GM10248 (cell line): ENCODE measurements around the gene TPK1.
"Not testable (repeated sequence)": the region's sequence is repeated elsewhere in the genome, so short reads cannot be mapped to it uniquely, and the experiment has no call there.

Experiments used
- CTCF ChIA-PET: fragments of 300-600 bp; sonication (Branson Sonifier 250); formaldehyde crosslinking; extraction: SDS; loops from one replicate; lab custom pipeline; 2021; ENCODE audit warnings: antibody characterized with exemption; lab: Yijun Ruan, JAX
- POLR2A ChIA-PET: fragments of 350-650 bp; sonication (Branson Sonifier 250); formaldehyde crosslinking; extraction: SDS; loops from one replicate; lab custom pipeline; 2020; ENCODE audit warnings: antibody characterized with exemption; lab: Yijun Ruan, JAX
- DNase-seq: peaks from one replicate; pipeline ENCODE4 v3.0.0; 2012; ENCODE audit errors: extremely low spot score
- TF ChIP-seq, protein P1 (sequence below): IDR thresholded peaks from 2 replicates; pipeline ENCODE4 v1.5.1; 2012; ENCODE audit warnings: mild to moderate bottlenecking, low read depth; ENCODE audit errors: extremely low read depth, missing control alignments, control extremely low read depth

TPK1 gene

DNA sequence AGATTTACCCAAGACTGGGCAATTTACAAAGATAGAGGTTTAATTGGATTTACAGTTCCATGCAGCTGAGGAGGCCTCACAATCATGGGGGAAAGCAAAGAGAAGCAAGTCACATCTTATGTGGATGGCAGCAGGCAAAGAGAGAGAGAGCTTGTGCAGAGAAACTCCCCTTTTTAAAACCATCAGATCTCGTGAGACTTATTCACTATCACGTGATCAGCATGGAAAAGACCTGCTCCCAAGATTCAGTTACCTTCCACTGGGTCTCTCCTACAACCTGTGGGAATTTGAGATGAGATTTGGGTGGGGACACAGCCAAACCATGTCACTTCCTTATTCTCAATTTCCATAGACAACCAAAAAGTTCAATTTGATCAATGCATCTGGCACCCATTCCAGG is 407.4 kb downstream of the TPK1 start:
- CTCF ChIA-PET = no interaction called here

DNA sequence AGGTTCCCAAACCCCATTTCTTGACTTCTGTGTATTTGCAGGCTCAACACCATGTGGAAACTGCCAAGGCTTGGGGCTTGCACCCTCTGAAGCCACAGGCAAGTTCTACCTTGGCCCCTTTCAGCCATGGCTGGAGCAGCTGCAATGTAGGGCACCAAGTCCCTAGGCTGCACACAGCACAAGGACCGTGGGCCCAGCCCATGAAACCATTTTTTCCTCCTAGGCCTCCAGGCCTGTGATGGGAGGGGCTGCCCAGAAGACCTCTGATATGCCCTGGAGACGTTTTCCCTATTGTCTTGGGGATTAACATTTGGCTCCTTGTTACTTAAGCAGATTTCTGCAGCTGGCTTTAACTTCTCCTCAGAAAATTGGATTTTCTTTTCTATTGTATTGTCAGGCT is 408.3 kb downstream of the TPK1 start:
- POLR2A ChIA-PET, CTCF ChIA-PET, DNase-seq: not testable (repeated sequence)

More for the DNA sequence above, 407.4 kb downstream of the TPK1 start:
- DNase-seq = no peak
- TF ChIP-seq, protein P1, sequence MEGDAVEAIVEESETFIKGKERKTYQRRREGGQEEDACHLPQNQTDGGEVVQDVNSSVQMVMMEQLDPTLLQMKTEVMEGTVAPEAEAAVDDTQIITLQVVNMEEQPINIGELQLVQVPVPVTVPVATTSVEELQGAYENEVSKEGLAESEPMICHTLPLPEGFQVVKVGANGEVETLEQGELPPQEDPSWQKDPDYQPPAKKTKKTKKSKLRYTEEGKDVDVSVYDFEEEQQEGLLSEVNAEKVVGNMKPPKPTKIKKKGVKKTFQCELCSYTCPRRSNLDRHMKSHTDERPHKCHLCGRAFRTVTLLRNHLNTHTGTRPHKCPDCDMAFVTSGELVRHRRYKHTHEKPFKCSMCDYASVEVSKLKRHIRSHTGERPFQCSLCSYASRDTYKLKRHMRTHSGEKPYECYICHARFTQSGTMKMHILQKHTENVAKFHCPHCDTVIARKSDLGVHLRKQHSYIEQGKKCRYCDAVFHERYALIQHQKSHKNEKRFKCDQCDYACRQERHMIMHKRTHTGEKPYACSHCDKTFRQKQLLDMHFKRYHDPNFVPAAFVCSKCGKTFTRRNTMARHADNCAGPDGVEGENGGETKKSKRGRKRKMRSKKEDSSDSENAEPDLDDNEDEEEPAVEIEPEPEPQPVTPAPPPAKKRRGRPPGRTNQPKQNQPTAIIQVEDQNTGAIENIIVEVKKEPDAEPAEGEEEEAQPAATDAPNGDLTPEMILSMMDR = no peak
- POLR2A ChIA-PET = no interaction called here

DNA sequence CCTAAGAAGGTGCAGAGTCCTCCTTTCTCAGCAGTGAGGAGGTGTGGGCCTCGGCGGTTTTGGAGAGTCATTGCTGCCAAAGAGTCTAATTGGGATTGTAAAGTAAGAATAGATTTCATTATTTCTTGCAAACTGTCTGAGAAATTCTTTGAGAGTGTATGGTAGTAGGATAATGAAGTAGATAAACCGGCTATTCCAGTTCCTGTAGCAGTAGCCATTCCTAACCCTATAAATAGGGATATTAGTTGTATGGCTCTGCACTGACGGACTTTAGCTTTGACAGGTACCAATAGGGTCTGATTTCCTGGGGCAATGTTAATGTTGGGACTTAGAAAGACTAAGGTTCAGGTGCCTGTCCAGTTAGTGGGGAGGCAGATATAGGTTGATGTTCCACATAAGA is 416.9 kb downstream of the TPK1 start:
- CTCF ChIA-PET, DNase-seq: not testable (repeated sequence)

DNA sequence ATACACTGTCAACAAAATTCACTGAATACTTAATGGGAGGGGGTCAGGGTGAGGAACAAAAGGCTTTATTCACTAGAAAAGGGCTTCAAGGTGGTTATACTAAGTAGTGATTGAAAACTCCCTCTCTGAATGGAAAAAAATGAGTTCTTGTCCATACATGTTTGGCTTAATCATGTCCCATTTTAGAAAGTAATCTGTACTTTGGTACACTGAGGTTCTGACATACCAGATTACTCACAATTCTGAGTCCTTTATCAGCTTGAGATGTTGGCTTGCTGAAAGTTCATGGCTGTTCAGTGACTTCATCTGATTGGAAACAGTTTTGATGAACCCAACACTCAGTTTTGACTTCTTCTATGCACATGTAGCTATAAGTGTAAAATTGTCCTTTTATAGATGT is 419.5 kb downstream of the TPK1 start:
- CTCF ChIA-PET = interaction anchor here (2.7 kb wide), 1 partner anchor 24 kb away, joined by 6 read pairs; no protein-coding TSS in a partner anchor
- no peak for DNase-seq
- POLR2A ChIA-PET = no interaction called here
- TF ChIP-seq, protein P1 = no peak

More for the DNA sequence above, 416.9 kb downstream of the TPK1 start:
- POLR2A ChIA-PET = not testable (repeated sequence)

DNA sequence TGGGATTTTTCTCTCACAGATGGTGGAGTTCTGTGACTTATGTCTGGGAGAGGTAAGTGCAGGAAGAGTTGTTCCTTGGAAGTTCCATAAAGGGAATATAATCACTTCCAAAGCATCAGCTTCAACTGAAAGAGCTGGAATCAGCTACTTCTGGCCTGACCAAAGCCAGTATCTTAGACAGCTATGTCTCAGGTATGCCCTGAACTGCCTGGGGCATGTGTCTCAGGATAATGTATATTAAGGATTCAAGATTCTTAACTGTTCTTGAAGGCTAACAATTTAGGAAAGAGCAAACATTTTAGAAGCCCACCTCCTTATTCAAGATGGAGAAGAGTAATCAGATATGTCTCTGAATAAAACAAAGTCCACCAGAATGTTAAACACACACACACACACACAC is 420.0 kb downstream of the TPK1 start:
- CTCF ChIA-PET = interaction anchor here (2.7 kb wide), 1 partner anchor 24 kb away, joined by 6 read pairs; no protein-coding TSS in a partner anchor
- TF ChIP-seq, protein P1 = no peak
- POLR2A ChIA-PET = no interaction called here
- DNase-seq = no peak

DNA sequence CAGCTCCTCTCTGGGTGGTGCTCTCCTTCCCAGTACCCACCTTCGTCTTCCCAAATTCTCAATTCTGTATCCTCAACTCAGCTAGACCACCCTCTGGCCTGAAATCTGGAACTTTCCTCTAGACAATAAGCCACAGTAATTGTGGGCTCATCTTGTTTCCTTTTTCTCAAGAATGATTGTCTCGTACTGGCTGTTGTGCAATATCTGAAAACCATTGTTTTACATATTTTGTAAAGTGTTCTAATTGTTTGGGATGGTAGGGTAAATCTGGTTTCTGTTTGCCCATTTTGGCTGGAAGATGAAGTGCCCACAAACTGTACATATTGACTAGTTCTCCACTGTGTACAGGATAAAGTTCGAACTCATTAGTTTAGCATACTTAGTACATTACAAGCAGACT is 421.0 kb downstream of the TPK1 start:
- TF ChIP-seq, protein P1 = no peak
- POLR2A ChIA-PET = no interaction called here
- DNase-seq = no peak
- CTCF ChIA-PET = no interaction called here

DNA sequence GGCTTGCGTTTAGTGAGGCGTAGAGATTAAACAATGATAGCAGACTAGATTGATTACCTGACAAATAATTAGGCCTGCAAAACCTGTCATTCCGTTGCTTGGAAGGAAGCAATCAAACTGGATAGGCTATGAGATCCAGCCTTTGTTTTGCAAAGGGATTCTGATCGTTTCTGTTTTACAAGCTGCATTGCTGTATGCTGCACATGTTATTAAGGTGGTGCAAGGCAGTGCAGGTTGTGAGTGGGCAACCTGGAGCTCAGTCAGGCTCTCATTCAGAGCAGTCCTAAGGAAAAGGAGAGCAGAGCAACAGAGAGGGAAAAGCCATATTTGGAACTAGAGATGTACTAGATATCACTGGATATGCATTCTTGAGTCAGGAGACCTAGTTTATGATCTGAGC is 425.4 kb downstream of the TPK1 start:
- TF ChIP-seq, protein P1 = no peak
- CTCF ChIA-PET = interaction anchor here (1.0 to 1.2 kb wide), 2 partner anchors 17 to 18 kb away, joined by 4 to 6 read pairs; no protein-coding TSS in a partner anchor
- no peak for DNase-seq
- POLR2A ChIA-PET = no interaction called here

DNA sequence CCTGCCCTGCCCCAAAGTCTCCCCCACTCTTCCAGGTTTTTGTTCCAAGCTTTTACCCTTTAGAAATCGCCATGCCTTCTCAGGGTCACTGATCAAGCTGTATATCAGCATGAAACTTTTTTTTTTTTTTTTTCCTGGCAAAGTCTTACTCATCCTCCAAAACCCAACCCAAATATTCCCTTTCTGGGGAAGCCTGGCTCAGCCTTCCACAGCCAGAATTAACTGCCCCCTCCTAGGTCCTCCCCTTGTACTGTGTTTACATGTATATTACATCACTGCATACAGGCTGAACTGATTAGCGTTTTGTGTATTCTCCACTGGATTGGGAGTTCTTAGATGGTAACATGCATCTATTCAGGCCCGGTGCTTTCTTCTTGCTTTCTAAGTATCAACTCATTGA is 427.7 kb downstream of the TPK1 start:
- CTCF ChIA-PET = no interaction called here
- POLR2A ChIA-PET = no interaction called here
- DNase-seq = no peak
- TF ChIP-seq, protein P1 = no peak
